GM23338 (cell line): ENCODE data around the gene SZT2.

ENCODE experiments used
- CTCF ChIP-seq, 2 experiments: fragments of 200-600 bp in 1 of 2; sonication (generic) in 1 of 2; conservative IDR thresholded peaks; 2 replicates each; pipeline versions ENCODE4 v1.5.1 to v1.6.1; 2016 to 2017; ENCODE audit warnings: antibody characterized with exemption in 2 of 2, low read depth in 2 of 2, mild to moderate bottlenecking in 2 of 2, moderate library complexity in 1 of 2
- EZH2 ChIP-seq: fragments of 200-600 bp; sonication (generic); IDR thresholded peaks from one replicate; pipeline ENCODE4 v1.8.0; 2017; ENCODE audit warnings: antibody characterized with exemption, mild to moderate bottlenecking, low read depth; ENCODE audit not compliant: unreplicated experiment
- EZH2phosphoT487 ChIP-seq: fragments of 200-600 bp; sonication (generic); IDR thresholded peaks from one replicate; pipeline ENCODE4 v1.8.1; 2018; ENCODE audit warnings: antibody characterized with exemption; ENCODE audit not compliant: unreplicated experiment
- NANOG ChIP-seq: IDR thresholded peaks from 2 replicates; pipeline ENCODE4 v1.6.1; 2016; ENCODE audit warnings: antibody characterized with exemption, borderline replicate concordance
- POLR2AphosphoS5 ChIP-seq: IDR thresholded peaks from 2 replicates; pipeline ENCODE4 v1.6.1; 2016; ENCODE audit warnings: antibody characterized with exemption, low read depth
- REST ChIP-seq: IDR thresholded peaks from one replicate; pipeline ENCODE4 v1.6.1; 2018; ENCODE audit warnings: antibody characterized with exemption; ENCODE audit not compliant: unreplicated experiment

- no peak for TF ChIP-seq CTCF (conservative IDR thresholded peaks at IDR 0.05; ENCODE audit: low read depth in 2 of 2)
- no peak for TF ChIP-seq EZH2phosphoT487
- TF ChIP-seq POLR2AphosphoS5 = no peak
- TF ChIP-seq EZH2 = no peak
- TF ChIP-seq REST = no peak
- TF ChIP-seq NANOG = no peak
Observed at GRCh38 chr1:43479414-43479813, 89.7 kb downstream of the SZT2 start.
